Esophagus squamous epithelium (tissue), 5 donors: Measurements from ENCODE around the gene LLPH. TPM values are rescaled to one million over a fixed set of nuclear protein-coding genes. Genes with fewer than 3 reads are reported as not detected.

Source experiments
- DNase-seq: peaks from one replicate; lab custom pipeline; 2025; lab: John Stamatoyannopoulos, UW
- H3K27ac ChIP-seq, 4 donors: fragments of 200-600 bp; sonication (generic); one replicate each; pipeline ENCODE4 v1.5.1; 2016 to 2019; ENCODE audit warnings: mild to moderate bottlenecking in 1 of 4
- H3K27me3 ChIP-seq, 4 donors: fragments of 200-600 bp; sonication (generic); 1 replicate in 3 of 4; 2 replicates in 1 of 4; pipeline versions ENCODE4 v1.5.1 to v1.6.0; 2017 to 2021; ENCODE audit warnings: antibody characterized with exemption in 1 of 4
- H3K36me3 ChIP-seq, 3 donors: fragments of 200-600 bp; sonication (generic); one replicate each; pipeline ENCODE4 v1.5.1; 2016 to 2019
- H3K4me1 ChIP-seq, 3 donors: fragments of 200-600 bp; sonication (generic); one replicate each; pipeline ENCODE4 v1.5.1; 2017 to 2019
- H3K4me3 ChIP-seq, 4 donors: fragments of 200-600 bp; sonication (generic); 1 replicate in 3 of 4; 2 replicates in 1 of 4; pipeline ENCODE4 v1.5.1; 2016 to 2019; ENCODE audit warnings: mild to moderate bottlenecking in 2 of 4, moderate library complexity in 1 of 4
- H3K9me3 ChIP-seq, 3 donors: fragments of 200-600 bp; sonication (generic); one replicate each; pipeline ENCODE4 v1.5.1; 2016 to 2019
- CTCF ChIP-seq, 6 experiments: fragments of 450-650 bp in 4 of 6; fragments of 200-600 bp in 2 of 6; sonication (generic) in 2 of 6; IDR thresholded peaks; one replicate each; pipeline ENCODE4 v1.5.1; 2016 to 2019; ENCODE audit warnings: antibody characterized with exemption in 6 of 6, mild to moderate bottlenecking in 4 of 6, moderate library complexity in 4 of 6
- POLR2A ChIP-seq, 4 donors: fragments of 450-650 bp; IDR thresholded peaks; one replicate each; pipeline ENCODE4 v1.6.1; 2017; ENCODE audit warnings: antibody characterized with exemption in 4 of 4, mild to moderate bottlenecking in 4 of 4, moderate library complexity in 3 of 4
- WGBS, 2 donors: methylation state at CpG; one replicate each; pipeline ENCODE4 v1.1.5; 2018; 5-methylcytosine and 5-hydroxymethylcytosine counted together
- intact Hi-C: fragments of 100-400 bp; cut with DNase I; formaldehyde crosslinking; loops from one replicate; pipeline ENCODE4 v1.15.0; 2022
- total RNA-seq, 4 donors: library from RNA; depleted of rRNA; stranded (reverse); fragments of >200 nt; gene quantifications; one replicate each; pipeline ENCODE4 v1.1.0, GENCODE V29; 2016
- donor health status: DM: yes; HTN: yes; CAD: no.

Gene LLPH
- total RNA-seq, 4 donors from 2014 or later: 3.1 to 15.6 (median 9.1) TPM

GRCh38 chr12:66087365-66087943, 43.1 kb downstream of the LLPH start:
- WGBS, 2 donors: 31 to 32% methylated on average over 10 of the region's 10 CpGs
- no peak for DNase-seq
- intact Hi-C loops: no loop called here

GRCh38 chr12:66085998-66086397, 44.6 kb downstream of the LLPH start:
- Histone ChIP-seq H3K27ac (no peak overlapping the region), H3K27me3 (peaks cover 0 to 5% (median 0%) of the 10 kb centered on the region in 4 donors), H3K9me3 (no peaks in the 10 kb centered on the region), H3K36me3 (no peaks in the 10 kb centered on the region), H3K4me3 (no peak overlapping the region), H3K4me1 (no peaks in the 10 kb centered on the region)
- WGBS, 2 donors: 78 to 91% methylated on average over 2 of the region's 2 CpGs
- no peak for DNase-seq
- no peak for TF ChIP-seq CTCF (IDR thresholded peaks at IDR 0.05)
- TF ChIP-seq POLR2A (IDR thresholded peaks at IDR 0.05): no peak
- intact Hi-C loops: no loop called here

More at GRCh38 chr12:66087365-66087943, 43.1 kb downstream of the LLPH start:
- TF ChIP-seq CTCF (IDR thresholded peaks at IDR 0.05): peak in 5 of 6 experiments; percentile 46 to 76 (median 64)
- TF ChIP-seq POLR2A (IDR thresholded peaks at IDR 0.05): no peak
- H3K9me3 ChIP-seq: no peaks in the 10 kb centered on the region
- H3K4me1 ChIP-seq: peaks cover 0 to under 1% (median under 1%) of the 10 kb centered on the region in 3 donors
- no peaks in the 10 kb centered on the region for H3K36me3 ChIP-seq
- H3K27me3 ChIP-seq: peaks cover 0 to 5% (median 0%) of the 10 kb centered on the region in 4 donors
- H3K4me3 ChIP-seq: no peak overlapping the region
- no peak overlapping the region for H3K27ac ChIP-seq

GRCh38 chr12:66085213-66085612, 45.3 kb downstream of the LLPH start:
- Histone ChIP-seq H3K36me3 (no peaks in the 10 kb centered on the region), H3K9me3 (no peaks in the 10 kb centered on the region), H3K27me3 (peaks cover 0 to 5% (median 0%) of the 10 kb centered on the region in 4 donors), H3K4me3 (no peak overlapping the region), H3K27ac (no peak overlapping the region), H3K4me1 (no peaks in the 10 kb centered on the region)
- intact Hi-C loops: no loop called here
- TF ChIP-seq POLR2A (IDR thresholded peaks at IDR 0.05) (no peak), CTCF (IDR thresholded peaks at IDR 0.05) (no peak)
- whole genome bisulfite sequencing, 2 donors: 67 to 71% methylated on average over 1 of the region's 1 CpG
- DNase-seq: no peak

GRCh38 chr12:66083766-66084165, 46.8 kb downstream of the LLPH start:
- Histone ChIP-seq H3K9me3 (no peaks in the 10 kb centered on the region), H3K36me3 (no peaks in the 10 kb centered on the region), H3K27ac (no peak overlapping the region), H3K4me1 (no peaks in the 10 kb centered on the region), H3K4me3 (no peak overlapping the region), H3K27me3 (peaks cover 0 to 5% (median 0%) of the 10 kb centered on the region in 4 donors)
- no peak for DNase-seq
- WGBS, 2 donors: 68 to 87% methylated on average over 1 of the region's 1 CpG
- intact Hi-C loops: no loop called here
- TF ChIP-seq POLR2A (IDR thresholded peaks at IDR 0.05): no peak
- TF ChIP-seq CTCF (IDR thresholded peaks at IDR 0.05): no peak

GRCh38 chr12:66082744-66083143, 47.8 kb downstream of the LLPH start:
- DNase-seq: no peak
- no peak overlapping the region for H3K4me3 ChIP-seq
- no peaks in the 10 kb centered on the region for H3K9me3 ChIP-seq
- no peak overlapping the region for H3K27ac ChIP-seq
- WGBS, 2 donors: 82 to 87% methylated on average over 1 of the region's 1 CpG
- intact Hi-C loops: no loop called here
- H3K36me3 ChIP-seq: no peaks in the 10 kb centered on the region
- no peak for TF ChIP-seq POLR2A (IDR thresholded peaks at IDR 0.05)
- no peak for TF ChIP-seq CTCF (IDR thresholded peaks at IDR 0.05)
- no peaks in the 10 kb centered on the region for H3K27me3 ChIP-seq
- no peaks in the 10 kb centered on the region for H3K4me1 ChIP-seq
